Fibroblast of lung (primary cell): ENCODE data around the gene RNF34.

Source experiments
- CTCF ChIP-seq, 2 donors: IDR thresholded peaks in 1 of 2; conservative IDR thresholded peaks in 1 of 2; 1 replicate in 1 of 2; 2 replicates in 1 of 2; pipeline ENCODE4 v1.5.1; 2011 to 2012; ENCODE audit warnings: low read length in 2 of 2, control low read depth in 1 of 2, inconsistent platforms in 1 of 2, low read depth in 1 of 2, mild to moderate bottlenecking in 1 of 2
- EZH2 ChIP-seq: IDR thresholded peaks from 2 replicates; pipeline ENCODE4 v1.5.1; 2012; ENCODE audit warnings: low read length, control low read depth, mild to moderate bottlenecking; ENCODE audit errors: missing control alignments

GRCh38 chr12:121452985-121453360 is 53.1 kb downstream of the RNF34 start:
- TF ChIP-seq EZH2 (no peak), CTCF (conservative IDR thresholded peaks at IDR 0.05 in 1 of 2, IDR thresholded peaks at IDR 0.05 in 1 of 2; ENCODE audit: low read depth in 1 of 2, low read length in 2 of 2) (no peak)
